Activated CD4-positive, alpha-beta T cell treated with anti-CD3 and anti-CD28 coated beads for 4 hours (primary cell): ENCODE results near the gene ZFP36.
A peak's percentile ranks its signal among the peaks of the same experiment; 100 is the strongest.

Experiments used
- DNase-seq, 2 donors: peaks; one replicate each; pipeline ENCODE4 v3.0.0-alpha.2; 2020

Gene ZFP36

DNA sequence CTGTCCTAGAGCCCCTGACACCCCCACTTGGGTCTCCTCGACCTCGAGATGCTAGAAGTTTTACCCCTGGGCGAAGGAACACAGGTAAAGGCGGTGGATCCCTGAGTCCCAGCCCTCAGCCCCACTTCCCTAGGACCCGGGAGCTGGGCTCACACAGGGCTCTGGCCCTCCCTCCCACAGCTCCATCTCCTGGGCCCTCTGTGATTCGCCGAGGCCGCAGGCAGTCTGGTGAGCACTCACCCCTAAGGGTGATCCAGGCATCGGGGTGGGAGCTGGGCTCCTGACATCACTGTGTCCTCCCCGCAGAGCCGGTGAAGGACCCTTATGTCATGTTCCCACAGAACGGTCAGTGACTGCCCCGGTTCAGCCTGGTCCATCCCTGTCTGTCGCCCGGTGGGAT, 14.1 kb downstream of the ZFP36 start:
- DNase-seq, result no peak

DNA sequence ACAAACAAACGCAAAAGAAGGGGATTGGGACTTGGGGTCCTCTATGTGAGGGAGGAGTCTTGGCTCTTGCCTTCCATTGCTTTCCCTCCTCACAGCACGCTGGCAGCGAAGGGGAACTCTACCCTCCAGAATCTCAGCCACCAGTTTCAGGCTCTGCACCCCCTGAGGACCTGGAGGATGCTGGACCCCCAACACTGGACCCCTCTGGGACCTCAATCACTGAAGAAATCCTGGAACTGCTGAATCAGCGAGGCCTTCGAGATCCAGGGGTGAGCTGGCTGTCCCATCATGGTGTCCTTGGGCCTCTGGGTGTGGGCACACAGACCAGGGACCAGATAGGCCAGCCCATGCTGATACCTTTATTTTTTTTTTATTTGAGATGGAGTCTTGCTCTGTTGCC, 15.4 kb downstream of the ZFP36 start:
- DNase-seq, result no peak

DNA sequence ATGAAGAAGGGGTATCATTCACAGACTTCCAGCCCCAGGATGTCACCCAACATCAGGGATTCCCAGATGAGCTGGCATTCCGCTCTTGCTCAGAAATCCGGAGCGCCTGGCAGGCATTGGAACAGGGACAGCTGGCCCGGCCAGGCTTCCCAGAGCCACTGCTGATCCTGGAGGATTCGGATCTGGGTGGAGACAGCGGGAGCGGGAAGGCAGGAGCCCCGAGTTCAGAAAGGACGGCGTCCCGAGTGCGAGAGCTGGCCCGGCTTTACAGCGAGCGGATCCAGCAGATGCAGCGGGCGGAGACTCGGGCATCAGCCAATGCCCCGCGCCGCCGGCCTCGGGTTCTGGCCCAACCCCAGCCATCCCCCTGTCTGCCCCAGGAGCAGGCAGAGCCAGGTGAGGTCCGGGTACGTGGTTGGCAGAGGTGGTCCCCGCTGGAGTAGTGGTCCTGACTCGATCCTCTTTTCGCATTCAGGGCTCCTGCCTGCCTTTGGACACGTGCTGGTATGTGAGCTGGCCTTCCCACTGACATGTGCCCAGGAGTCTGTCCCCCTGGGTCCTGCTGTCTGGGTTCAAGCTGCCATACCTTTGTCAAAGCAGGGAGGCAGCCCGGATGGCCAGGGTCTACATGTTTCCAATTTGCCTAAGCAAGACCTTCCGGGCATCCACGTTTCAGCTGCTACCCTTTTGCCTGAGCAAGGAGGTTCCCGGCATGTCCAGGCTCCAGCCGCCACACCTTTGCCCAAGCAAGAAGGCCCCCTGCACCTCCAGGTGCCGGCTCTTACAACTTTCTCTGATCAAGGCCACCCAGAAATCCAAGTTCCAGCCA, 16.8 kb downstream of the ZFP36 start:
- no peak for DNase-seq

DNA sequence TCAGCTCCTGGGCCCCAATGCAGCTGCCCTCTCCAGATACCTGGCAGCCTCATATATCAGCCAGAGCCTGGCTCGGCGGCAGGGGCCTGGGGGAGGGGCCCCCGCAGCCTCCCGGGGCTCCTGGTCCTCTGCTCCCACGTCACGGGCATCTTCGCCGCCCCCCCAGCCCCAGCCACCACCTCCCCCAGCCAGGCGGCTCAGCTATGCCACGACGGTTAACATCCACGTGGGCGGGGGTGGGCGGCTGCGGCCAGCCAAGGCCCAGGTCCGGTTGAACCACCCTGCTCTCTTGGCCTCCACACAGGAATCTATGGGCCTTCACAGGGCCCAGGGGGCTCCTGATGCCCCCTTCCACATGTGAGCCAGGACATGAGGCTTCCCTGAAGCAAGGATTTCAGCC, 18.3 kb downstream of the ZFP36 start:
- DNase-seq, result no peak

DNA sequence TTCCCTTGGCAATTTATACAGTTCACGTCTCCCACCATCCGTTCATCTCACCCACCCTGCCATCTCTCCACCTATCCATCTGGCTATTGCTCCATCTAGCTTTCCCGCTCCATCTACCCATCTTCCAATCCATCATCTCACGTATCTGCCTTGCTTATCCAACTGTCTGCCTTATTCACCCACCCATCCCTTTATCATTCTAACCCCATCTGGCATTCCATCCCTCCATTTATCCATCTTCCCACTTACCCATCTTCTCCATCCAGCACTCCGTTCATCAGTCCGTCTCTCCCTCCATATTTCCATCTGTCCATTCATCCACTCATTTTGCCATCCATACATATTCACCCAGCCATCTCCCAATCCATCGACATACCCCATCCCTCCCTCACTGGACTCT, 19.1 kb downstream of the ZFP36 start:
- no peak for DNase-seq

DNA sequence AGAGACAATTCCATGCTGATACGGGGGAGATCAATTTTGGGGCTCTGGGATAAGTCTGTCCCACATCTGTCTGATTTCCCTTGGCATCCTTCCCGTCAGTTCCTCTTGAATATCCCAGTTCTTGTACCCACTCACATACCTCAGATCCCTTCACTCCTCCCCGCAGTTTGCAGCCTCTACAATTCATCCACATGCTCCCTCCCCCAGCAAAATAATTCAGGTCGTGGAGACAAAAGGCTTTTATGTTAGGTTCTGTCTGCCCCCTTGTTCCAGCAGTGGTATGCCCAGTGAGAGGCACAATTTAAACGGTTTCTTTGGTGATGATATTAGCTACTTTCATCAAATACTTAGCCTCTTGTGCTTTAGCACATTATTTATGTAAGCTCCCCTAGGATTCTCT, 19.5 kb downstream of the ZFP36 start:
- no peak for DNase-seq

DNA sequence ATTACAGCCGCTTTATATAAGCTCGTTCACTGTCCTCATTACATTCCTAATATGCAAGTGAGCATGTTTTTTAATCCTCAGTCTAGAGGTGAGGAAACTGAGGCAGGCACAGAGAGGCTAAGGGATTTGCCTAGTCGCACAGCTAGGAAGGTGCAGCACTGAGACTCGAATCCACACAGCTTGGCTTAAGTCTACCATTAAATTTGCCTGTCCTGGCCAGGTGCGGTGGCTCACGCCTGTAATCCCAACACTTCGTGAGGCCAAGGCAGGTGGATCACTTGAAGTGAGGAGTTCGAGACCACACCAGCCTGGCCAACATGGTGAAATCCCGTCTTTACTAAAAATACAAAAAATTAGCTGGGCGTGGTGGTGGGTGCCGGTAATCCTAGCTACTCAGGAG, 21.1 kb downstream of the ZFP36 start:
- DNase-seq, result no peak

DNA sequence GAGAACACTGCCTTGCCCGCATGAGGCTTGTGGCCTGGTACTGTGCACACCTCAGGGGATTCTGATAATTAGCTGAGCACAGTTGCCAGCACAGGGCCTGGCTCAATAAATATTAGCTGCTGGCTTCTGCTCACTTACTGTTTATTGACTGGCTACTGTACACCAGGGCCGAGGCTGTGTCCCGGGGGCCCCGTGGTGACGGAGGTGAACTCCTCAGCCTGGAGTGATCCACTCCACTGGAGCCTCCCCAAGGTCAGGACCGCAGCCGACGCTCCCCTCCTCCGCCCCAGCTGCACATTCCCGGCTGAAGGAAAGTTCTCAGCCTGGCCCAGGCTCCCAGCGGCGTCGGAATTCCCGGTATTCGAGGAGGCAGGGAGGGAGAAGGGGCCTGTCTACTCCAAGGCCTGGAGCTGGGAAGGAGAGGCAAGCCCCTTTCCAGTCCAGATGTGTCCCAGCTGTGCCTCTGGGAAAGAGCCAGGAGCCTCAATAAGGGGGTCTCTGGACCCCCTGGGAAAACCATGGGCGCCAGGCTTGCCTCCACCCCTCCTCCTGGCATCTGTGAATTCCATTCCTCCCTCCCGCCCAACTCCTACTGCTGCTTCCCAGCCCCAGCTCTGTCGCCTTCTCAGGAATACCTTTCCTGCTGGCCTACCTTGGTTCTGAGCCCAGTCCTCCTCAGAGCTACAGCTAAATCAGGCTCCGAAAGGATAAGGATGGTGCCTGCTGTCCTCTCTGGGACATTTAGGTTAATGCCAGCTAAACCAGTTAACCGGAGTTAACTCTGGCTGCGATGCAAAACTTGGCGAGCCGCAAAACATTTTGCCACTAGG, 21.9 kb downstream of the ZFP36 start:
- no peak for DNase-seq

DNA sequence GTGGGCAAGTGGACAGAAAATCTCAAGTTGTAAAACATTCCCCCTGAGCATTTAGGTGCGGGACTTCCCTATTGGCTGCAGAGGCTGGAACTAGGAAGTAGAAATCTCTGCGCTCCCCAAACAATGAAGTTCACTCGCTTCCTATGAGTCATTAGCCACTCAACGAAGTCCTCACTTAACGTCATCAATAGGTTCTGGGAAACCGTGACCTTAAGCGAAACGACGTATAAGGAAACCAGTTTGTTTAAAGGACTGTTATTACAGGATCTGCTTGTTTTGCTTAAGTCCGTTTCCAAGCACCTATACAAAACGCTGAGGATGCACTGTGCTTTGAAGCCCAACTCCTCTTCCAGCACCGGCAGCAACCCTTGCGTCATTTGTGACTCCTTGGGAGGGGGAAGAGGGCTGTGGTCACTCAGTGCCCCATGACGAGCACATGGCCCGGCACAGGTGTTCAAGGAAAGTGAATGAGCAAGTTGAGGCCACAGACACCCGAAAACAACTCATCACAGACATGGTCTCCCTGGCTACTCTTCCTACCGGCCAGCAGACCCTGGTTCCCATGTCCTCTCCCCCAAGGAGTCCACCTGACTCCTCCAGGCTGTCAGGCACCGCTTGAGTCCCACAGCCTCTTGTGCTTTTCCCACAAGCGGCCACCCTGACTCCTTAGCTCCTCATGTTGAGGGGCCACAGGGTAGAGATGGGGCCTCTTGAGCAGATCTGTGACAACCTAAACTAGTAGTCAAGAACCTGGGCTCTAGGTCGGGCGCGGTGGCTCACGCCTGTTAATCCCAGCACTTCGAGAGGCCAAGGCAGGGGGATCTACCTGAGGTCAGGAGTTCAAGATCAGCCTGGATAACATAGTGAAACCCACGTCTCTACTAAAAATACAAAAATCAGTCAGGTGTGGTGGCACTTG, 24.3 kb downstream of the ZFP36 start:
- peak; percentile 51 to 56 for DNase-seq

DNA sequence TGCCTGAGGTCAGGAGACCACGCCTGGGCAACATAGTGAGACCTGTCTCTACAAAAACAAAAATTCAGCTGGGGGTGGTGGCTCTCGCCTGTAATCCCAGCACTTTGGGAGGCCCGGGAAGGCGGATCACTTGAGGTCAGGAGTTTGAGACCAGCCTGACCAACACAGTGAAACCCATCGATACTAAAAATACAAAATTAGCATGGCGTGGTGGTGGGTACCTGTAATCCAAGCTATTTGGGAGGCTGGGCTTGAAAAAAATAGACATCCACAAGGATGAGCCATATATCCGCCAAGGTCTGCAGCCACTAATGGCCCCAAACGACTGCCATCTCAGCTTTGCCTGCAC, 26.0 kb downstream of the ZFP36 start:
- DNase-seq, result no peak

DNA sequence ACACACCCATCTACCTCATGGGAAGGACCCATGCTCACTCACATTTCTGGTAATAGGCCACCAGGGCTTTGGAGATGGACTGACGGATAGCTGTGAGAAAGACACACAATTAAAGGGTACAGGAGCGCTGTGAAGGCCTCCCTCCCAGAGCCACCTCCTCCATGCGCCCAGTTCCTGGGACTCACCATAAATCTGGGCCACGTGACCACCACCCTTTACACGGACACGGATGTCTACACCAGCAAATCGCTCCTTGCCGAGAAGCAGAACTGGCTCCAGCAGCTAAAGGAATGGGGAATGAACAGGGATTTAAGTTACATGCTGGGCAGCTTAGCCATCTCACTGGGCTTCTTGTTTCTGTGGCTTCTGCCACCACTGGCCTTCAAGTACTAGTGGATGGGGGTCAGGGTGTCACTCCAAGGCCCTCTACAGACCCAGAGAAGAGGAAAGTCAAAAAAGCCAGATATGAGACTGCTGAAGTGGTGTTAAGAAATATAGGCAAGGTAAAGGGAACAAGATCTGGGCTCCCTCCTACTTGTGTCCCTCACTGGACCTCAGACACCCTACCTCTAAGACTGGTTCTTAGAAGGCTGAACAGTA, 26.9 kb downstream of the ZFP36 start:
- no peak for DNase-seq

DNA sequence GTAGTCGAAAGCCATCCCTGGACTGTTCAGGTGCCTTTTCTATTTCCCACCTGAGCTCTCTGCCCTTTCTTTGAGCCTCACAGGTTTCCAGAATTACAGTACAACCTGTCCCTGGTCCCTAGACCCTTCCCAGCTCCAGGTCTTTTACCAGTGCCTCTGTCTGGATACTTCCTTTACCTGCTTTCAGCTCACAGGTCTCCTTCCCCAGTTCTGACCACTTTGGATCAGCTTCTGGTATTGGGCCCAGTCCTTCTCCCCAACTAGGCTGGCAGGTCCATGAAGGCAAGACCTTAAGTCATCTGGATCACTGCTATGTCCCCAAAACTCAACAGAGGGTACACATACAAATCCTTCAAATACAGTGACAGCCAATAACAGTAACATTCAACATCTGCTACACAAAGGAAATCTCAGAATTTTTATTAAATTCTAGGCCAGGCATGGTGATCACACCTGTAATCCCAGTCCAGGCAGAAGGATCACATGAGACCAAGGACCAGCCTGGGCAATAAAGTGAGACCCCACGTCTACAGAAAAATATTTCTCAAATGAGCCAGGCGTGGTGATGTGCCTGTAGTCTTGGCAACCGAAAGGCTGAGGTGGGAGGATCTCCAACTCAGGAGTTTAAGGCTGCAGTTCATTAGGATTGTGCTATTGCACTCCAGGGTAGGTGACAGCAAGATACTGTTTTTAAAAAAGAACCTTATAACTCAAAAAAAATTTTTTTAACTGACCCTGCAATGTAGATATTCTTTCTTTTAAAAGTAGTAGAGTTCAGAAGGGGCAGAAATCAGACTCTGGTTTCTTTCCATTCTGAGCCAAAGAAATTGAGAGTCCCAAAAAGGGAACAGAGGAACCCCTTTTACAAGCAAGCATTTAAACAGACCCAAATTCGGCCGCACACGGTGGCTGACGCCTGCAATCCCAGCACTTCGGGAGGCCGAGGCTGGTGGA, 27.8 kb downstream of the ZFP36 start:
- DNase-seq, result no peak

DNA sequence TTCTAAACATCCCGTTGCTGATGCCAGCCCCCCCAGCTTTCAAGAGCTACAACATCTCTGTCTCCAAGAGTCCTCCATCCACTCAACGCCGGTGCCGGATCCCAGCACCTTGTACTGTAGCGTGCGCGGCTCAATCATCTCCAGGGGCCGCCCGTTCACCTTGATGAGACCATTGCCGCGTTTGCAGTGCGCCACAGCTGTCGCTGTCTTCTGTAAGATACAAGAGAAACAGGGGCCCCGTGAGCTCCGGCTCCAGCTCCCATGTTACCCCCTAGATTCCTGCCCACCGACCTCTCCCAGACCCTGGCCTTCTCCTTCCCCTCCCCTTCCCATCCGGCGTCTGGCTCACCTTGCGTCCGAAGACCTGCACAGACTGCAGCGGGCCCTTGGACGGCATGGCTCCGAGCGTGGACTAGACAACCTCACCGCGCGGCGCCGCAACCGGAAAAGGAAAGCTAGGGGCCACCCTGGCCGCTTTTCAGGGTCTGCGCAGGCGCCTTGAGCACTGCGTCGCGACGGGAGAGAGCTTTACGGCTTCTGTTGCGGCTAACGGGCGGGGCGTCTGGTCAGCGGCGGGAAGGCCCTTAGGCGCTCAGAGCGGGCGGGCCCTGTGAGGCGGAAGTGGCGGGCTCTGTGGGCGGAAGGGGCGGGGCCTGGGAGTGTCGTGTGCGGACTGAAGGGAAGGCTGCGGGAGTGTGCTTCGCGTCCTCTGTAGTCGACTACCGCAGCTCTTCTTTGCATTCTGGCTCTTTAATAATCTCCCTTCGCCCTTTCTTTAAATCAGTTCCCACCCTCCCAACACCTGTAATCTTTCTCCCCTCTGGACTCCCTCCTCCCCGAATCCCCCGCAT, 29.1 kb downstream of the ZFP36 start, which contains the start of gene RPS16:
Gene RPS16, minus strand, starts transcription at position 451 of the 851 bp plus-strand sequence. Its CDS starts 54 bp downstream, at position 397.
- DNase-seq, result peak; percentile 99 to 100

DNA sequence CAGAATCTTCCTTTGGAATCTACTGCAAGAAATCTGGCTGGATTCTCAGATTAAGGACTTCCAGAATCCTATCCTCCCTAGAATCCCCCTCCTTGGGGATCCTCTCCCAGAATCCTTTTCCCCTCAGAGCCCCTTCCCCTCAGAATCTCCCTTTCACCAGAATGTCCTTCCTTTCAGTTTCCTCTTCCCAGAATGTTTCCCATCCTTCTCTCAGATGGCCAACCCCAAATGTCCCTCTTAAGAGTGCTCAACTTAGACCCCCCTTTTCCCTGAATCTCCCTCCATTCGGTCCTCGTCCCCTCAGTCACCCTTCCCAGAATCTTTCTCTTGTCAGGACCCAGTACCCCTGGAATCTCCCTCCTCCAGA, 29.7 kb downstream of the ZFP36 start:
- DNase-seq, result no peak

DNA sequence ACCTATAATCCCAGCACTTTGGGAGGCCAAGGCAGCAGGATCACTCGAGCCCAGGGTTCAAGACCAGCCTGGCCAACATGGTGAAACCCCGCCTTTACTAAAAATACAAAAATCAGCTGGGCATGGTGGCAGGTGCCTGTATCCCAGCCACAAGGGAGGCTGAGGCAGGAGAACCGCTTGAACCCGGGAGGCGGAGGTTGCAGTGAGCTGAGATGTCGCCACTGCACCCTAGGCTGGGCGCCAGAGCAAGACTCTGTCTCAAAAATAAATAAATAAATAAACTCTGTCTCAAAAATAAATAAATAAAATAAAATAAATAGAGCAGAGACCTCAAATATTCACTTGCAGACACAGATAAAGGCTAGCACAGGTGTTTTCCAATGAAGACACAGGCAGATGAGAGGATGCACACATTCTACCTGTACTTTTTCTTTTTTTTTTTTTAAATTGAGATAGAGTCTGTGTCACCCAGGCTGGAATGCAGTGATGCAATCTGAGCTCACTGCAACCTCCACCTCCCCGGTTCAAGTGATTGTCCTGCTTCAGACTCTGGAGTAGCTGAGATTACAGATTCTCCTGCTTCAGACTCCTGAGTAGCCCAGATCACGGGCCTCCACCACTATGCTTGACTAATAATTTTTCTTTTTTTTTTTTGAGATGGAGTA, 31.8 kb downstream of the ZFP36 start:
- DNase-seq, result no peak

DNA sequence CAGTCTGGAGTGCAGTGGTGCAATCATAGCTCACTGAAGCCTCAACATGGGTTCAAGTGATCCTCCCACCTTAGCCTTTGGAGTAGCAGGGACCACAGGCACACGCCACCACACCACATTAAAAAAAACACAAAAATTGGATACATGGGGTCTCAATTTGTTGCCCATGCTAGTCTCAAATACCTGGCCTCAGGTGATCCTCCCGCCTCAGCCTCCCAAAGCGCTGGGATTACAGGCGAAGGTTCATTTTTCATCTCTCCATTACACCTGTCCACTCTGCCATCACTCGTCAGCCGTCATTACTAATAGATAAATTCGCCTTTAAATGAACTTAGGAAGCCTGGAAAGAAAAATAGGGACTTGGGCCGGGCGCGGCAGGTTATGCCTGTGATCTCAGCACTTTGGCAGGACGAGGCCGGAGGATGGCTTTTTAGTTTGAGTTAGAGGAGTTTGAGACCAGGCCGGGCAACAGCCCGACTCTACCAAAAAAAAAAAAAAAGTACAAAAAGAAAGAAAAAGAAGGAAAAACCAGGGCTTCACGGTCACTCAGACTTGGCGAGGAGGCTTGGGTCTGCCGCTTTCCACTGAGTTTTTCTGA, 38.0 kb downstream of the ZFP36 start:
- no peak for DNase-seq

DNA sequence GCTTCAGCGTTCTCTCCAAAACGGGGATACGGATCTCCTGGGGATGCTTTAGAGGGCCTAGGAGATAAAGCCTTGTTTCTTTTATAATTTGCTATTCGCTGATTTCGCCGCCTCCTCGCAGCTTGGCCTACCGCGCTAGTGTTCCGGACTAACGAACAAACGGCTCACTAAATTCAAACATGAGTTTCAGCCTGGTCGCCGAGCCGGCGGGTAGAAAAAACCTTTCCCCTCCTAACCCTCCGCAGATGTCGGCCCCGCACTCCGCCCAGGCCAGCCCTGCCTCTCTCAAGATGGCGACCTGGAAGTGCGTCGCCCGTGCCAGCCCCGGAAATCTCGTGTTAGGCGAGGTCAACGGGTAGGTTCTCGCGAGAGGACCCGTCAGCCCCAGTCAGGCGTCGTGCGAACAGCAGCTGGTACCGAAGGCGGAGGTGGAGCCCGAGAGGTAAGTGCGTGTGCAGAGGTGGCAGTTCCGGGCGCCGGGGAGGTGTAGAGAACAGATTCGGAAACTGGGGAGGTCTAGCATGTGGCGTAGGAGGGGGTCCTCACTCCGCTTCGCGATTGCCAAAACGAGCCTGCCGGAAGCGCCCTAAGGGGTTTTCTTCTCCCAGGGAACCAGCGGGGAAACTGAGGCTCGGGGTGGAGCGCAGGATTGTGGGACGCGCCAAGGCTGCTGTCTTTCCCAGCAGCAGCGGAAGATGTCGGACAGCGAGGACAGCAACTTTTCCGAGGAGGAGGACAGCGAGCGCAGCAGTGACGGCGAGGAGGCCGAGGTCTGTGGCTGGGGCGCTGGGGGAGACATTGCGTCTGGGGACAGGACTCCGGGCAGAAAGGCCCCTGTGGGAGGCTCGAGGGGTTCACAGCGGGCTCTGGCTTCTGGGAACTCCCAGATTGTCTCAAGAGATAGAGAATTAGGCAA, 38.8 kb downstream of the ZFP36 start, which contains the start of gene SUPT5H:
Gene SUPT5H, plus strand, starts transcription at position 387 of the 916 bp plus-strand sequence. Its CDS starts 309 bp downstream, at position 696.
- DNase-seq, result peak; percentile 97 to 98
